B cell (primary cell): ENCODE data around the gene NBAS. TPM values are rescaled to one million over a fixed set of nuclear protein-coding genes. Genes with fewer than 3 reads are reported as not detected.

Experiments
- ATAC-seq: fragments of 200-7000 bp; cut with Tn5 transposase; one replicate; pipeline ENCODE4 v1.10.0; 2021; ENCODE audit warnings: low read depth, mild to moderate bottlenecking, moderate number of reproducible peaks, moderate library complexity
- CTCF ChIA-PET: fragments of 350-600 bp; sonication (Branson Sonifier 250); formaldehyde crosslinking; loops from one replicate; lab custom pipeline; 2021; ENCODE audit warnings: antibody characterized with exemption, inconsistent platforms; lab: Charles Lee
- POLR2A ChIA-PET: fragments of 350-600 bp; sonication (Branson Sonifier 250); formaldehyde crosslinking; loops from one replicate; lab custom pipeline; 2021; ENCODE audit warnings: antibody characterized with exemption; lab: Charles Lee
- DNase-seq: peaks from one replicate; pipeline ENCODE4 v3.0.0; 2013
- H2AFZ ChIP-seq: 2 replicates; pipeline ENCODE4 v1.6.1; 2012; ENCODE audit warnings: mild to moderate bottlenecking, low read depth, low read length; ENCODE audit not compliant: insufficient read depth, poor library complexity, severe bottlenecking
- H3K27ac ChIP-seq, 2 donors: 1 replicate in 1 of 2; 2 replicates in 1 of 2; pipeline ENCODE4 v1.5.1; 2012 to 2013; ENCODE audit warnings: low read length in 2 of 2, mild to moderate bottlenecking in 2 of 2, moderate library complexity in 1 of 2
- H3K27me3 ChIP-seq, 4 experiments: fragments of 200-600 bp in 1 of 4; sonication (generic) in 1 of 4; replicated peaks in 1 of 4; 1 replicate in 2 of 4; 2 replicates in 2 of 4; pipeline versions ENCODE4 v1.6.1 to v1.7.0; 2013 to 2016; ENCODE audit warnings: low read length in 3 of 4, mild to moderate bottlenecking in 2 of 4, mixed read lengths in 1 of 4, moderate library complexity in 1 of 4; ENCODE audit not compliant: insufficient read depth in 4 of 4, control insufficient read depth in 3 of 4; ENCODE audit errors: control extremely low read depth in 1 of 4
- H3K36me3 ChIP-seq, 2 experiments: replicated peaks in 1 of 2; 1 replicate in 1 of 2; 2 replicates in 1 of 2; pipeline versions ENCODE4 v1.6.1 to v1.7.1; 2013; ENCODE audit warnings: low read length in 1 of 2; ENCODE audit not compliant: insufficient read depth in 2 of 2, control insufficient read depth in 1 of 2; ENCODE audit errors: control extremely low read depth in 1 of 2, extremely low read depth in 1 of 2
- H3K4me1 ChIP-seq, 2 donors: fragments of 200-600 bp in 1 of 2; sonication (generic) in 1 of 2; 1 replicate in 1 of 2; 2 replicates in 1 of 2; pipeline versions ENCODE4 v1.5.1 to v1.6.1; 2013 to 2017; ENCODE audit warnings: low read length in 2 of 2; ENCODE audit not compliant: control insufficient read depth in 2 of 2, insufficient read depth in 2 of 2
- H3K4me2 ChIP-seq: replicated peaks from 2 replicates; pipeline ENCODE3; 2012; ENCODE audit warnings: mild to moderate bottlenecking, low read depth, low read length; ENCODE audit not compliant: poor library complexity, severe bottlenecking
- H3K4me3 ChIP-seq, 5 experiments: fragments of 200-600 bp in 1 of 5; sonication (generic) in 1 of 5; 1 replicate in 3 of 5; 2 replicates in 2 of 5; pipeline versions ENCODE4 v1.5.1 to v1.7.0; 2011 to 2016; ENCODE audit warnings: low read length in 4 of 5, mild to moderate bottlenecking in 4 of 5, low read depth in 2 of 5, control low read depth in 1 of 5, moderate library complexity in 1 of 5; ENCODE audit not compliant: insufficient read depth in 1 of 5; ENCODE audit errors: control extremely low read depth in 1 of 5, extremely low read depth in 1 of 5
- H3K79me2 ChIP-seq: fragments of 200-600 bp; sonication (generic); one replicate; pipeline ENCODE4 v1.6.0; 2016; ENCODE audit warnings: low read length; ENCODE audit not compliant: control insufficient read depth, insufficient read depth
- H3K9ac ChIP-seq: fragments of 200-600 bp; sonication (generic); 2 replicates; pipeline ENCODE4 v1.6.1; 2017; ENCODE audit warnings: mild to moderate bottlenecking, low read length, moderate library complexity
- H3K9me3 ChIP-seq, 3 donors: one replicate each; pipeline versions ENCODE4 v1.6.1 to v1.7.1; 2013; ENCODE audit warnings: low read length in 2 of 3; ENCODE audit not compliant: control insufficient read depth in 2 of 3, insufficient read depth in 1 of 3; ENCODE audit errors: control extremely low read depth in 1 of 3
- H4K20me1 ChIP-seq: 2 replicates; pipeline ENCODE4 v1.6.0; 2012; ENCODE audit warnings: mild to moderate bottlenecking, low read length; ENCODE audit not compliant: insufficient read depth, control insufficient read depth, poor library complexity, severe bottlenecking
- H3K27ac Mint-ChIP-seq: one replicate; pipeline ENCODE4 v1.8.0; 2021; ENCODE audit warnings: mixed read lengths
- H3K27me3 Mint-ChIP-seq: one replicate; pipeline ENCODE4 v1.8.0; 2021; ENCODE audit warnings: mixed read lengths
- H3K4me1 Mint-ChIP-seq: one replicate; pipeline ENCODE4 v1.8.0; 2021; ENCODE audit warnings: mixed read lengths
- H3K4me3 Mint-ChIP-seq: one replicate; pipeline ENCODE4 v1.8.0; 2021; ENCODE audit warnings: mixed read lengths
- H3K9me3 Mint-ChIP-seq: one replicate; pipeline ENCODE4 v1.8.0; 2022; ENCODE audit warnings: mixed read lengths; ENCODE audit not compliant: insufficient read depth
- CTCF ChIP-seq: fragments of 200-600 bp; IDR thresholded peaks from one replicate; pipeline ENCODE4 v1.8.0; 2022; ENCODE audit warnings: antibody characterized with exemption, mild to moderate bottlenecking
- EZH2 ChIP-seq: IDR thresholded peaks from 2 replicates; pipeline ENCODE4 v1.6.1; 2012; ENCODE audit warnings: borderline replicate concordance, low read depth, mild to moderate bottlenecking, moderate library complexity, low read length; ENCODE audit not compliant: insufficient read depth, poor library complexity, severe bottlenecking
- WGBS: methylation state at CpG from one replicate; pipeline ENCODE4 v1.1.5; 2013; ENCODE audit warnings: missing lambda C conversion rate; ENCODE audit not compliant: insufficient coverage; 5-methylcytosine and 5-hydroxymethylcytosine counted together
- intact Hi-C: fragments of 100-400 bp; cut with micrococcal nuclease; formaldehyde crosslinking; loops from one replicate; pipeline ENCODE4 v1.10.0; 2022
- polyA plus RNA-seq: library from polyadenylated mRNA; depleted of rRNA; stranded (reverse); fragments of >200 nt; gene quantifications from 2 replicates; pipeline ENCODE4 v1.2.3, GENCODE V29; 2012
- total RNA-seq, 2 donors: library from RNA; stranded (reverse); fragments of 120-200 nt in 1 of 2; gene quantifications; 1 replicate in 1 of 2; 2 replicates in 1 of 2; pipeline versions ENCODE4 v1.2.3 to v1.2.4, GENCODE V29; 2013 to 2022

The NBAS gene
- total and polyA plus RNA-seq, 2 donors (not counting 1 experiment from before 2014, with no cell fraction given): 10.6 to 37.3 TPM

- ChIA-PET POLR2A (no interaction called here), CTCF (no interaction called here)
- Histone ChIP-seq H3K36me3 (peaks cover 0 to 5% of the 10 kb centered on the region in 2 experiments), H4K20me1 (no peaks in the 10 kb centered on the region), H3K4me1 (no peaks in the 10 kb centered on the region), H2AFZ (no peak overlapping the region), H3K9me3 (peaks cover 0 to 4% (median 0%) of the 10 kb centered on the region in 3 donors), H3K9ac (no peak overlapping the region), H3K27me3 (no peaks in the 10 kb centered on the region), H3K27ac (no peak overlapping the region), H3K4me3 (no peak overlapping the region), H3K79me2 (no peaks in the 10 kb centered on the region), H3K4me2 (no peak overlapping the region)
- intact Hi-C loops: no loop called here
- peaks cover 3% of the 10 kb centered on the region for H3K9me3 Mint-ChIP-seq
- WGBS: 98% methylated on average over 4 of the region's 5 CpGs
- no peak for TF ChIP-seq CTCF
- TF ChIP-seq EZH2: no peak
- H3K4me3 Mint-ChIP-seq: no peak overlapping the region
- H3K27me3 Mint-ChIP-seq: no peaks in the 10 kb centered on the region
- no peak for ATAC-seq
- no peak overlapping the region for H3K27ac Mint-ChIP-seq
- no peak for DNase-seq
- H3K4me1 Mint-ChIP-seq: peaks cover 2% of the 10 kb centered on the region
Measured at GRCh38 chr2:15448250-15448839, 112.8 kb downstream of the NBAS start.

GRCh38 chr2:15447381-15447780 lies 113.8 kb downstream of the NBAS start:
- POLR2A ChIA-PET: no interaction called here
- Histone ChIP-seq H3K9me3 (peaks cover 0 to 4% (median 0%) of the 10 kb centered on the region in 3 donors), H3K27ac (no peak overlapping the region), H3K4me1 (no peaks in the 10 kb centered on the region), H4K20me1 (no peaks in the 10 kb centered on the region), H3K27me3 (no peaks in the 10 kb centered on the region), H3K4me2 (no peak overlapping the region), H3K79me2 (no peaks in the 10 kb centered on the region), H3K36me3 (no peaks in the 10 kb centered on the region), H3K4me3 (no peak overlapping the region), H2AFZ (no peak overlapping the region), H3K9ac (no peak overlapping the region)
- no peak overlapping the region for H3K4me3 Mint-ChIP-seq
- ATAC-seq (no peak), DNase-seq (no peak)
- CTCF ChIA-PET: no interaction called here
- no peaks in the 10 kb centered on the region for H3K27me3 Mint-ChIP-seq
- peaks cover 2% of the 10 kb centered on the region for H3K4me1 Mint-ChIP-seq
- no CpG with 5 or more reads among the region's 2 CpGs for WGBS
- intact Hi-C loops: no loop called here
- H3K27ac Mint-ChIP-seq: no peak overlapping the region
- TF ChIP-seq EZH2 (no peak), CTCF (no peak)
- H3K9me3 Mint-ChIP-seq: peaks cover 3% of the 10 kb centered on the region
